A673 (cell line): ENCODE measurements around the gene PPIAL4G. TPM values are rescaled to one million over a fixed set of nuclear protein-coding genes. Genes with fewer than 3 reads are reported as not detected.
"Not testable (repeated sequence)": the region's sequence is repeated elsewhere in the genome, so short reads cannot be mapped to it uniquely, and the experiment has no call there.

Experiments
- Bru-seq: library from RNA; stranded (reverse); fragments of 400-500 nt; gene quantifications from one replicate; lab custom pipeline; 2021; lab: Mats Ljungman, UMichigan
- BruChase-seq, 2 experiments: library from RNA; stranded (reverse); fragments of 400-500 nt; gene quantifications; one replicate each; lab custom pipeline; 2021; lab: Mats Ljungman, UMichigan
- BruUV-seq: library from RNA; stranded (reverse); fragments of 400-500 nt; replicated peaks from 2 replicates; lab custom pipeline; 2021; lab: Mats Ljungman, UMichigan
- CTCF ChIA-PET: fragments of 300-600 bp; sonication (Branson Sonifier 250); formaldehyde crosslinking; loops from one replicate; lab custom pipeline; 2022; ENCODE audit warnings: antibody characterized with exemption; lab: Charles Lee
- POLR2A ChIA-PET: fragments of 300-600 bp; sonication (Branson Sonifier 250); formaldehyde crosslinking; loops from one replicate; lab custom pipeline; 2022; ENCODE audit warnings: antibody characterized with exemption; ENCODE audit not compliant: low non-redundant PET; lab: Charles Lee
- DNase-seq: peaks from one replicate; pipeline ENCODE4 v3.0.0-alpha.2; 2015; ENCODE audit warnings: low spot score
- H3K27ac ChIP-seq: fragments of 200-600 bp; sonication (generic); 2 replicates; pipeline ENCODE4 v1.5.1; 2016; ENCODE audit warnings: mixed run types, low read depth, mild to moderate bottlenecking, mixed read lengths, antibody characterized with exemption, low read length; ENCODE audit not compliant: poor library complexity, severe bottlenecking
- H3K27me3 ChIP-seq: fragments of 200-600 bp; sonication (generic); replicated peaks from 2 replicates; pipeline ENCODE4 v1.6.1; 2017; ENCODE audit warnings: mixed run types, low read depth, mild to moderate bottlenecking, mixed read lengths, antibody characterized with exemption, low read length; ENCODE audit not compliant: insufficient read depth, poor library complexity
- H3K36me3 ChIP-seq: fragments of 200-600 bp; sonication (generic); 2 replicates; pipeline ENCODE4 v1.6.1; 2016; ENCODE audit warnings: mixed run types, mild to moderate bottlenecking, mixed read lengths, antibody characterized with exemption, low read length; ENCODE audit not compliant: insufficient read depth, poor library complexity, severe bottlenecking
- H3K4me1 ChIP-seq: fragments of 200-600 bp; sonication (generic); 2 replicates; pipeline ENCODE4 v1.6.1; 2017; ENCODE audit warnings: mixed run types, mild to moderate bottlenecking, mixed read lengths, antibody characterized with exemption, low read length; ENCODE audit not compliant: insufficient read depth, poor library complexity, severe bottlenecking
- H3K4me3 ChIP-seq: fragments of 200-600 bp; sonication (generic); 2 replicates; pipeline ENCODE4 v1.5.1; 2016; ENCODE audit warnings: low read depth, mixed run types, mild to moderate bottlenecking, mixed read lengths, low read length; ENCODE audit not compliant: poor library complexity, severe bottlenecking
- H3K9me3 ChIP-seq: fragments of 200-600 bp; sonication (generic); 2 replicates; pipeline ENCODE4 v1.6.1; 2016; ENCODE audit warnings: mixed run types, low read depth, mild to moderate bottlenecking, mixed read lengths, antibody characterized with exemption, low read length; ENCODE audit not compliant: poor library complexity, severe bottlenecking
- intact Hi-C: fragments of 100-400 bp; cut with micrococcal nuclease; formaldehyde crosslinking; loops from one replicate; pipeline ENCODE4 v1.10.0; 2022; ENCODE audit not compliant: unreplicated experiment
- long read RNA-seq: library from polyadenylated mRNA; stranded (forward); transcript quantifications from one replicate; pipeline ENCODE4 v2.0.0, GENCODE V29; 2022
- total RNA-seq: library from RNA; stranded (reverse); gene quantifications from 2 replicates; pipeline ENCODE4 v1.2.3, GENCODE V29; 2021

Gene PPIAL4G
- total RNA-seq, result not detected in 2 replicates
- not detected for Bru-seq, nascent RNA
- BruChase-seq, experiment 1, labeled RNA remaining after a 2-hour chase, result not detected
- not detected for BruChase-seq, experiment 2, labeled RNA remaining after a 6-hour chase
- long read RNA-seq, result 0 reads

DNA sequence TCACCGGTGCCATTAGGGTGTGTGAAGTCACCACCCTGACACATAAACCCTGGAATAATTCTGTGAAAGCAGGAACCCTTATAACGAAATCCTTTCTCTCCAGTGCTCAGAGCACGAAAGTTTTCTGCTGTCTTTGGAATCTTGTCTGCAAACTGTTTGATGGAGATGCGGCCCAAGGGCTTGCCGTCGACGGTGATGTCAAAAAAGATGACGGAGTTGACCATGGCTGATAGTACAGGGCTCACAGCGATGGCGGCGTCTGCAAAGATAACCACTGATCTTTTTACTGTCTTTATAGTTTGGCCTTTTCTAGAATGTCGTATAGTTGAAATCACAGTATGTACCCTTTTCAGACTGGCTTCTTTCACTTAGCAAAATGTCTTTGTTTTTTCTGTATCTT is at the start of gene PPIAL4G:
TSS of gene PPIAL4G (minus strand) at position 274 of the 400 bp plus-strand sequence. CDS start at position 224, 50 bp downstream.
- H3K4me3 ChIP-seq, POLR2A ChIA-PET, BruUV-seq, DNase-seq, H3K4me1 ChIP-seq, H3K9me3 ChIP-seq, CTCF ChIA-PET, H3K36me3 ChIP-seq, H3K27me3 ChIP-seq, H3K27ac ChIP-seq, intact Hi-C loops: not testable (repeated sequence)

DNA sequence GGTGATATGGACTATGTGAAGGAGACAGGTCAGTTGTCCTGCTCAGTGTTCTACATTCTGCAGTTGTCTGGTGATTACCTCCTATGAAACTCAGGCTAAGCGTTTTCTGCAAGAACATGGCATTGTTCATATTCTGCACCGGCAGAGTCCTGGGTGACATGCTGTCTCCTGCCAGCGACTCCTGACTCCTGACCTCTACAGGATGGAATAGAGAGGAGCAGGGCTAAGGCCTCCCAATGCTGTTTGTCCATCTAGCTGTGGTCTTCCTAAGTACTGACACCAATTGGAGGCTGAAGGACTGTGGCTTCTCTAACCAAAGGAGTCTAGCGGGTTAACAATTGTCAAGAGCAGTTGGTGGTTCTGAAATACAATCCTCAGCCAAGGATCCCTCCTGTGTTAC is 49.1 kb upstream of the PPIAL4G start:
- intact Hi-C loops, DNase-seq, H3K9me3 ChIP-seq, CTCF ChIA-PET, BruUV-seq, H3K27me3 ChIP-seq, H3K36me3 ChIP-seq, H3K27ac ChIP-seq, POLR2A ChIA-PET, H3K4me3 ChIP-seq, H3K4me1 ChIP-seq: not testable (repeated sequence)

DNA sequence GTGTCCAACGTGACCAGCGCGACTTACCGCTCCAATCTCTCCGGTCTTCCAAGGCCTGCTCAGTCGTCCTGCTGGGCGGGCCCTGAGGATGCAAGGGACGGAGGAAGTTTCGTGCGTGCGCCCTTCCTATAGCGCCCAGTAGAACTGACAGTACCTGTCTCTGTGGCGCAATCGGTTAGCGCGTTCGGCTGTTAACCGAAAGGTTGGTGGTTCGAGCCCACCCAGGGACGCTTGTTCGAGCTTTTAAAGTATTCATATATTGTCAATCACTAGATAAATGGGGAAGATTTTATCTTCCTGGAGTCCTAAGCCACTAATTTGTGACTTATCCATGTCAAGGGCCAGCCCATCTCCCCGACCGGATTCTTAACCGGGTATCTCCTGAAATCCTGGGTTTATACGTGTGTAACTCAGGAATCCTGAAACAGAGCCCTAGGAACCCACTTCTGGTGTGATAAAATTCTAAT is 46.0 kb upstream of the PPIAL4G start:
- POLR2A ChIA-PET, result interaction anchor here (0.6 kb wide), 1 partner anchor 151 kb away, joined by 5 read pairs; no protein-coding TSS in a partner anchor
- CTCF ChIA-PET, result not testable (repeated sequence)
- peak; percentile 77 for DNase-seq

GRCh38 chr1:148528591-148528990 is 45.5 kb upstream of the PPIAL4G start:
- H3K4me3 ChIP-seq, result peak overlapping the region; percentile 31
- CTCF ChIA-PET, H3K27me3 ChIP-seq, DNase-seq, intact Hi-C loops, BruUV-seq, H3K4me1 ChIP-seq, H3K27ac ChIP-seq, H3K36me3 ChIP-seq, H3K9me3 ChIP-seq: not testable (repeated sequence)
- POLR2A ChIA-PET, result interaction anchor here (0.6 kb wide), 1 partner anchor 150 kb away, joined by 5 read pairs; no protein-coding TSS in a partner anchor

More for the DNA sequence above, 46.0 kb upstream of the PPIAL4G start:
- H3K4me3 ChIP-seq, result peak overlapping the region; percentile 31
- H3K9me3 ChIP-seq, H3K36me3 ChIP-seq, H3K27ac ChIP-seq, H3K27me3 ChIP-seq, BruUV-seq, intact Hi-C loops, H3K4me1 ChIP-seq: not testable (repeated sequence)

- POLR2A ChIA-PET, H3K4me1 ChIP-seq, H3K4me3 ChIP-seq, CTCF ChIA-PET, H3K27ac ChIP-seq, H3K27me3 ChIP-seq, DNase-seq, H3K36me3 ChIP-seq, H3K9me3 ChIP-seq, intact Hi-C loops, BruUV-seq: not testable (repeated sequence)
Measured at GRCh38 chr1:148526587-148526986, 43.5 kb upstream of the PPIAL4G start.

- H3K4me3 ChIP-seq, CTCF ChIA-PET: not testable (repeated sequence)
Measured at GRCh38 chr1:148523205-148524144, 40.4 kb upstream of the PPIAL4G start.

GRCh38 chr1:148522561-148523204 is 39.6 kb upstream of the PPIAL4G start:
- H3K36me3 ChIP-seq, H3K4me1 ChIP-seq, POLR2A ChIA-PET, H3K9me3 ChIP-seq, CTCF ChIA-PET, H3K27me3 ChIP-seq, intact Hi-C loops, H3K27ac ChIP-seq: not testable (repeated sequence)
- DNase-seq, result peak; percentile 93
- TSS peak; percentile 99 for BruUV-seq
- peak overlapping the region; percentile 36 for H3K4me3 ChIP-seq

More at GRCh38 chr1:148523205-148524144, 40.4 kb upstream of the PPIAL4G start:
- intact Hi-C loops, POLR2A ChIA-PET, BruUV-seq, H3K4me1 ChIP-seq, H3K27ac ChIP-seq, H3K27me3 ChIP-seq, DNase-seq, H3K9me3 ChIP-seq, H3K36me3 ChIP-seq: not testable (repeated sequence)
